ENCODE measurements around the gene AP1S1.
A peak's percentile ranks its signal among the peaks of the same experiment; 100 is the strongest.
"Not testable (repeated sequence)": the region's sequence is repeated elsewhere in the genome, so short reads cannot be mapped to it uniquely, and the experiment has no call there.

Gene AP1S1

GRCh38 chr7:101124376-101125056 is 29.8 kb upstream of the AP1S1 start:
- FAIRE-seq (no peak), DNase-seq (ENCODE audit: low spot score) (peak; percentile 69)

DNA sequence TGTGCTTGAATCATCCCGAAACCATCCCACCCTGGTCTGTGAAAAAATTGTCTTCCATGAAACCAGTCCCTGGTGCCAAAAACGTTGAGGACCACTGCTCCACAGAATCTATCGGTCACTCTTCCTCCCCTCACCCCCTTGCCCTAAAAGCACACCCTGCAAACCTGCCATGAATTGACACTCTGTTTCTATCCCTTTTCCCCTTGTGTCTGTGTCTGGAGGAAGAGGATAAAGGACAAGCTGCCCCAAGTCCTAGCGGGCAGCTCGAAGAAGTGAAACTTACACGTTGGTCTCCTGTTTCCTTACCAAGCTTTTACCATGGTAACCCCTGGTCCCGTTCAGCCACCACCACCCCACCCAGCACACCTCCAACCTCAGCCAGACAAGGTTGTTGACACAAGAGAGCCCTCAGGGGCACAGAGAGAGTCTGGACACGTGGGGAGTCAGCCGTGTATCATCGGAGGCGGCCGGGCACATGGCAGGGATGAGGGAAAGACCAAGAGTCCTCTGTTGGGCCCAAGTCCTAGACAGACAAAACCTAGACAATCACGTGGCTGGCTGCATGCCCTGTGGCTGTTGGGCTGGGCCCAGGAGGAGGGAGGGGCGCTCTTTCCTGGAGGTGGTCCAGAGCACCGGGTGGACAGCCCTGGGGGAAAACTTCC is 28.2 kb upstream of the AP1S1 start:
- DNase-seq (ENCODE audit: low spot score) (peak; percentile 91), FAIRE-seq (no peak)

DNA sequence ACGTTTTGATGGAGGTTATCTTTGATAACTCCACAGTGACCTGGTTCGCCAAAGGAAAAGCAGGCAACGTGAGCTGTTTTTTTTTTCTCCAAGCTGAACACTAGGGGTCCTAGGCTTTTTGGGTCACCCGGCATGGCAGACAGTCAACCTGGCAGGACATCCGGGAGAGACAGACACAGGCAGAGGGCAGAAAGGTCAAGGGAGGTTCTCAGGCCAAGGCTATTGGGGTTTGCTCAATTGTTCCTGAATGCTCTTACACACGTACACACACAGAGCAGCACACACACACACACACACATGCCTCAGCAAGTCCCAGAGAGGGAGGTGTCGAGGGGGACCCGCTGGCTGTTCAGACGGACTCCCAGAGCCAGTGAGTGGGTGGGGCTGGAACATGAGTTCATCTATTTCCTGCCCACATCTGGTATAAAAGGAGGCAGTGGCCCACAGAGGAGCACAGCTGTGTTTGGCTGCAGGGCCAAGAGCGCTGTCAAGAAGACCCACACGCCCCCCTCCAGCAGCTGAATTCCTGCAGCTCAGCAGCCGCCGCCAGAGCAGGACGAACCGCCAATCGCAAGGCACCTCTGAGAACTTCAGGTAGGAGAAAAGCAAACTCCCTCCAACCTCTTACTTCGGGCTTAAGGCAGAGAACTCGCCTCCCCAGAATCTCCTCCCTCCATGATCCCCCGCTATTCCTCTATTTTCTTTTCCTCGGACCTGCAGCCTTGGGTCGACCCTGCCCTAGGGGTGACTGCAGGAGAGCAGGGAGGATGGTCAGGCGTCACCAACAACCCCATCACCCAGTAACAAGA is 27.4 kb upstream of the AP1S1 start, which contains the start of gene SERPINE1:
Gene SERPINE1, plus strand, starts transcription at position 454 of the 809 bp plus-strand sequence. CDS start 1,290 bp downstream, outside the sequence.
- peak; percentile 98 for DNase-seq (ENCODE audit: low spot score)

GRCh38 chr7:101127460-101128039 is 26.7 kb upstream of the AP1S1 start:
- no peak for DNase-seq (ENCODE audit: low spot score)
- FAIRE-seq: no peak

More for the DNA sequence above, 27.4 kb upstream of the AP1S1 start, which contains the start of gene SERPINE1:
- FAIRE-seq: peak; percentile 90

DNA sequence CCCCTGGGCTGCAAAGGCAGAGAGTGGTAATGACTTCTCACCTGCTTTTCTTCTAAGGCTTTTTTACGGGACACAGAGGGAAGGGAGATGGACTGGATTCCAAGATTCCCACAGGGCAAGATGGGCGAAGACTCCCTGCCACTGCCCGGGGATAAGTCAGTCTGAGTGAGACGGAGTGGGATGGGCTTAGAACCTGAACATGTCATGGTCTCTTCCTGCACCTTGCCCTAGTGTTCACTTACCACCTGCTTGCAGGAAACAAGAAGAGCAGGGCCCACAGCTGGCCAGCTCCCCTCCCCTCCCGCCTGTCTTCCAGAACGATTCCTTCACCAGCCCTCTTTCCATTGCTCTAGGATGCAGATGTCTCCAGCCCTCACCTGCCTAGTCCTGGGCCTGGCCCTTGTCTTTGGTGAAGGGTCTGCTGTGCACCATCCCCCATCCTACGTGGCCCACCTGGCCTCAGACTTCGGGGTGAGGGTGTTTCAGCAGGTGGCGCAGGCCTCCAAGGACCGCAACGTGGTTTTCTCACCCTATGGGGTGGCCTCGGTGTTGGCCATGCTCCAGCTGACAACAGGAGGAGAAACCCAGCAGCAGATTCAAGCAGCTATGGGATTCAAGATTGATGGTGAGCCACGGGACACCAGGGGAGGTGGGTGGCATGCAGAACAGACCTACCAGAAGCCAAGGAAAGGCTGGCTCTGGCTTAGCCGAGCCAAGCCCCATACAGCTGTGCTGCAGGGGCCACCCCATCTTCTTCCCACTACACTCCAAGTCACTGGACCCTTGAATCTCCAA is 26.0 kb upstream of the AP1S1 start:
- no peak for FAIRE-seq

GRCh38 chr7:101129603-101130117 is 24.6 kb upstream of the AP1S1 start:
- no peak for FAIRE-seq
- DNase-seq (ENCODE audit: low spot score): no peak

More for the DNA sequence above, 26.0 kb upstream of the AP1S1 start:
- no peak for DNase-seq (ENCODE audit: low spot score)

DNA sequence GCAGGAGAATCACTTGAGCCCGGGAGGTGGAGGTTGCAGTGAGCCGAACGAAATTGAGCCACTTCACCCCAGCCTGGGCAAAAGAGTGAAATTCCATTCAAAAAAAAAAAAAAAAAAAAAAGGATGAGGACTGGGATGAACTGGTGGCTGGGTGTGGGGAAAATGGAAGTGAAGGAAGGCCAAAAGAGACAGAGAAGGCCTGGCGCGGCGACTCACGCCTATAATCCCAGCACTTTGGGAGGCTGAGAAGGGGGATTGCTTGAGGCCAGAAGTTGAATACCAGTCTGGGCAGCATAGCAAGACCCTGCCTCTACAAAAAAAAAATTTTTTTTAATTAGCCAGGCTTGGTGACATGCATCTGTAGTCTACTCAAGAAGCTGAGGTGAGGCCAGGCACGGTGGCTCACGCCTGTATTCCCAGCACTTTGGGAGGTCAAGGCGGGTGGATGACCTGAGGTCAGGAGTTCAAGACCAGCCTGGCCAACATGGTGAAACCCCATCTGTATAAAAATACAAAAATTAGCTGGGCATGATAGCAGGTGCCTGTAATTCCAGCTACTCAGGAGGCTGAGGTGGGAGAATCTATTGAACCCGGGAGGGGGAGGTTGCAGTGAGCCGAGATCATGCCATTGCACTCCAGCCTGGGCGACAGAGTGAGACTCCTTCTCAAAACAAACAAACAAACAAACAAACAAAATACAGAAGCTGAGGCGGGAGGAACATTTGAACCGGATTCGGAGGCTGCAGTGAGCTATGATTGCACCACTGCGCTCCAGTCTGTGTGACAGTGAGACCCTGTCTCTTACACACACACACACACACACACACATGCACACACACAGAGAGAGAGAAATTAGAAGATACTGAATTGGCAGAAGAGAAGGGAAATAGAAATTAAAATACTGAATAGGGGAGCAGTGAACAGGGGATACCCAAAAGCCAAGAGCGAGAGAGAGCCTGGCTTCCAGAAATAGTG is 21.4 kb upstream of the AP1S1 start:
- not testable (repeated sequence) for DNase-seq (ENCODE audit: low spot score)

GRCh38 chr7:101133621-101134398 is 20.5 kb upstream of the AP1S1 start:
- no peak for FAIRE-seq
- DNase-seq (ENCODE audit: low spot score): no peak

More for the DNA sequence above, 21.4 kb upstream of the AP1S1 start:
- not testable (repeated sequence) for FAIRE-seq

GRCh38 chr7:101134399-101134980 is 19.8 kb upstream of the AP1S1 start:
- no peak for FAIRE-seq
- no peak for DNase-seq (ENCODE audit: low spot score)

DNA sequence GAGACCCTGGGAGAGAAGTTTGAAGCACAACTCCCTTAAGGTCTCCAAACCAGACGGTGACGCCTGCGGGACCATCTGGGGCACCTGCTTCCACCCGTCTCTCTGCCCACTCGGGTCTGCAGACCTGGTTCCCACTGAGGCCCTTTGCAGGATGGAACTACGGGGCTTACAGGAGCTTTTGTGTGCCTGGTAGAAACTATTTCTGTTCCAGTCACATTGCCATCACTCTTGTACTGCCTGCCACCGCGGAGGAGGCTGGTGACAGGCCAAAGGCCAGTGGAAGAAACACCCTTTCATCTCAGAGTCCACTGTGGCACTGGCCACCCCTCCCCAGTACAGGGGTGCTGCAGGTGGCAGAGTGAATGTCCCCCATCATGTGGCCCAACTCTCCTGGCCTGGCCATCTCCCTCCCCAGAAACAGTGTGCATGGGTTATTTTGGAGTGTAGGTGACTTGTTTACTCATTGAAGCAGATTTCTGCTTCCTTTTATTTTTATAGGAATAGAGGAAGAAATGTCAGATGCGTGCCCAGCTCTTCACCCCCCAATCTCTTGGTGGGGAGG is 16.5 kb upstream of the AP1S1 start:
- FAIRE-seq (no peak), DNase-seq (ENCODE audit: low spot score) (no peak)

GRCh38 chr7:101138213-101138870 is 15.9 kb upstream of the AP1S1 start:
- peak; percentile 94 for FAIRE-seq
- peak; percentile 95 for DNase-seq (ENCODE audit: low spot score)

DNA sequence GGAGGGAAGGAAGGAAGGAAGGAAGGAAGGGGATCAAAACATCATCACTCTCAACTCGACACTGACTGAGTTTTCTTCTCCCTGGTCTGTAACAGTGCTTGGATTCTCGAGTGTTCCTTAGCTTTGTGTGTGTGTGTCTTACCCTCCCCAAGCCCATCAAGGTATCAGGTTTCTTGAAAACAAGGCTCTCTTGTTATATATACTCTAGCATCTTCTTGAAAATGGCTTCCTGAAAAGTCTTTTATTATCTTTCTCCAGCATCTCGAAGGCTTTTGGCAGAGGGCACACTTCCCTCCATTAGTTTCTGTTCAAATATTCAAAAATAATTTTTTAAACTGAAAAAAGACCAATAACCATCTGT is 14.0 kb upstream of the AP1S1 start:
- DNase-seq (ENCODE audit: low spot score) (no peak), FAIRE-seq (no peak)

GRCh38 chr7:101140746-101141382 is 13.4 kb upstream of the AP1S1 start:
- FAIRE-seq (no peak), DNase-seq (ENCODE audit: low spot score) (no peak)

DNA sequence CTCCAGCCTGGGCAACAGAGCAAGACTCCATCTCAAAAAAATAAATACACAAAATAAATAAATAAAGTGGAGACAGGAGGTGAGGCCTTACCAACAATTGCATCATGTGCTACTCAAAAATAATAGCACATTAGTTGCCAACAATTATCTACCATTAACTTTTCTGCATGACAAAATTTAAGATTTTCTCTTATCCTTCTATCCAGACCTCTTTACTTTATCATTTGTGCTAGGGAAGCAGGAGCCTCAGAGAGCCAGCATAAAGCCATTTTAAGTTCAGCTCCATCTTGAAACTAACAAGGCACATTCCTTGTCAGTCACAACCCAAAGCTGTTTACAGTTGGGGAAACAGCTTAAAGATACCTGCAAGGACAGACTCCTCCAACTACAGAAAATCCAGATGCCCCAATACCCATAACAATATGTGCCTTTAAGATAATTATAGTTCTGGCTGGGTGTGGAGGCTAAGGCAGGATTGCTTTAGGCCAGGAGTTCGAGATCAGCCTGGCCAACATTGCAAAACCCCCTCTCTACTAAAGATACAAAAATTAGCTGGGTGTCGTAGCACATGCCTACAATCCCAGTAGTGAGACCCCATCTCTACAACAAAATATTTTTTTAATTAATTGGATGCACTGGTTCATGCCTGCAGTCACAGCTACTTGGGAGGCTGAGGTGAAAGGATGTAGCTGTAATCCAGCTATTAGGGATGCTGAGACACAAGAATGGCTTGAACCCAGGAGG is 2.2 kb upstream of the AP1S1 start:
- FAIRE-seq: no peak
- DNase-seq (ENCODE audit: low spot score): no peak

DNA sequence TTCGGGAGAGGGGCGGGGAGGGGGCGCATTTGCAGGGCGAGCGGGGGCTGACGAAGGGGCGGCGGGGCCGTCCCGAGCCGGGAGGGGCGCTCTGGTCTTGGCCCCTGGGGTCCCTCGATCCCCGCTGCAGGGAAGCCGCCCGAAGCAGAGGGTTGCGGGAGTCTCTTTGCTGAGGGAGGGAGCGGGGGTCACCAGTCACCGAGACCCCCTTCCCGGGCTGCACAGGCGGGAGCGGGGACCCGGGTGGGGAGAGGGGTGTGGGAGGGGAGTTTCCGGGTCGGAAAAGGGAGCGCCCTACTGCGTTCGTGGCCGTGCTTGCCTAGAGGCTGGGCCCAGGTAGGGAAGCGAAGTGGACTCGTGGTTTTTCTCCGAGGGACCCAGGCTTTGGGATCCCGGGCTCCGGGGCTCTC is 422 bp downstream of the AP1S1 start:
- no peak for FAIRE-seq
- DNase-seq (ENCODE audit: low spot score): no peak

DNA sequence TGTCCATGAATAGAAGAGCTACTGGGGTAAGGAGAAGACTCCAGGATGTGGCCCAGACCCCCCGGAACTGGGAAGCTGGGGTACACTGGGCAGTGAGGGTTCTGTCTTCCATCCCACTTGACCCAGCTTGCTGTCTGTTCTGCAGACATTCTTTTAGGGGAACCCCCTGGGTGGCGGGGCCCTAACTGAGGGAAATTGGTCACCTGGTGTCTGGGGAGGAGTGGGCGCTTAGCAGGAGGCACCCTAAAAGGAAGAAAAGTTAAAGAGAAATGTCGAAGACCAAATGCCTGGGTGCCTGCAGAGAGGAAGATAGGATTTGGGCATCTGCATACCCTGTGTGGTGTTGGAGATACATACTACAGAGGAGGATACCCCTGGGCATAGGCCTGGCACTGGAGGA is 1.0 kb downstream of the AP1S1 start:
- DNase-seq (ENCODE audit: low spot score): no peak
- FAIRE-seq: no peak

All from urothelium cell line (cell line).